Activated CD8-positive, alpha-beta T cell treated with anti-CD3 and anti-CD28 coated beads, Interleukin-2, amount 10 ng/mL, durations not matched to agents 7 days and 5 days (primary cell): ENCODE results near the gene ACO1. TPM values are rescaled to one million over a fixed set of nuclear protein-coding genes. Genes with fewer than 3 reads are reported as not detected.
A peak's percentile ranks its signal among the peaks of the same experiment; 100 is the strongest.

Experiments
- ATAC-seq: fragments of 150-1000 bp; cut with Tn5 transposase; one replicate; pipeline ENCODE4 v1.10.0; 2021; ENCODE audit warnings: moderate library complexity
- CTCF ChIA-PET: fragments of 350-600 bp; sonication (Branson Sonifier 250); formaldehyde crosslinking; loops from one replicate; lab custom pipeline; 2021; ENCODE audit warnings: antibody characterized with exemption; lab: Charles Lee
- POLR2A ChIA-PET: fragments of 350-600 bp; sonication (Branson Sonifier 250); formaldehyde crosslinking; loops from one replicate; lab custom pipeline; 2021; ENCODE audit warnings: antibody characterized with exemption; lab: Charles Lee
- DNase-seq: peaks from one replicate; pipeline ENCODE4 v3.0.0-alpha.2; 2020
- H3K27ac Mint-ChIP-seq: one replicate; pipeline ENCODE4 v1.8.0; 2021; ENCODE audit warnings: mild to moderate bottlenecking, mixed read lengths
- H3K27me3 Mint-ChIP-seq: one replicate; pipeline ENCODE4 v1.8.0; 2021; ENCODE audit warnings: low read depth, mixed read lengths
- H3K36me3 Mint-ChIP-seq: one replicate; pipeline ENCODE4 v1.8.0; 2021; ENCODE audit warnings: low read depth, mixed read lengths
- H3K4me1 Mint-ChIP-seq: one replicate; pipeline ENCODE4 v1.8.0; 2021; ENCODE audit warnings: low read depth, mixed read lengths
- H3K4me3 Mint-ChIP-seq: one replicate; pipeline ENCODE4 v1.8.0; 2021; ENCODE audit warnings: mild to moderate bottlenecking, mixed read lengths
- H3K9me3 Mint-ChIP-seq: one replicate; pipeline ENCODE4 v1.8.0; 2022; ENCODE audit warnings: mixed read lengths; ENCODE audit not compliant: insufficient read depth
- total RNA-seq, 2 experiments: library from RNA; stranded (reverse); gene quantifications; one replicate each; pipeline ENCODE4 v1.2.3, GENCODE V29; 2021

ACO1 gene
- total RNA-seq, 2 experiments from 2014 or later = 8.6 to 8.8 TPM

DNA sequence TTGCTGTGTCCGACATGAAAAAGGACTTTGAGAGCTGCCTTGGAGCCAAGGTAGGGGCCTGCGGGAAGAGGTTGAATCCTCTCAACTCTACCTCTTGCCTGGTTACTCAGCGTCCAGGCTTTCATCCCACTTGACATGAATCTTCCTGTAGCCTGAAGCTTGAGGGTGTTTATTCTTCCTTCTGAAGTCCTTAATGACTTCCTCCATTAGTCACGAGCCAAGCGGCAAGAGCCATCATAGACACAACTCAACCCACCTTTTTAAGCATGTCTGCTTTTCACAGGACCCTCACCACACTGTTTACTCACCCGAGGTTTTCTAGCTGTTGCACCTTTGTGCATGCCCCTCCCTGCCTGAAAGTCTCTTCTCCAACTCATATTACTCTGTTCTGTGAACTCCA lies 40.2 kb downstream of the ACO1 start:
- Mint-ChIP-seq H3K4me1 (peaks cover 10% of the 10 kb centered on the region), H3K27me3 (no peaks in the 10 kb centered on the region), H3K27ac (no peak overlapping the region), H3K9me3 (no peaks in the 10 kb centered on the region), H3K36me3 (peaks cover 4% of the 10 kb centered on the region), H3K4me3 (no peak overlapping the region)
- CTCF ChIA-PET = interaction anchor here (0.9 kb wide), 1 partner anchor 46 kb away, joined by 3 read pairs; no protein-coding TSS in a partner anchor
- POLR2A ChIA-PET = no interaction called here
- ATAC-seq (no peak), DNase-seq (no peak)

DNA sequence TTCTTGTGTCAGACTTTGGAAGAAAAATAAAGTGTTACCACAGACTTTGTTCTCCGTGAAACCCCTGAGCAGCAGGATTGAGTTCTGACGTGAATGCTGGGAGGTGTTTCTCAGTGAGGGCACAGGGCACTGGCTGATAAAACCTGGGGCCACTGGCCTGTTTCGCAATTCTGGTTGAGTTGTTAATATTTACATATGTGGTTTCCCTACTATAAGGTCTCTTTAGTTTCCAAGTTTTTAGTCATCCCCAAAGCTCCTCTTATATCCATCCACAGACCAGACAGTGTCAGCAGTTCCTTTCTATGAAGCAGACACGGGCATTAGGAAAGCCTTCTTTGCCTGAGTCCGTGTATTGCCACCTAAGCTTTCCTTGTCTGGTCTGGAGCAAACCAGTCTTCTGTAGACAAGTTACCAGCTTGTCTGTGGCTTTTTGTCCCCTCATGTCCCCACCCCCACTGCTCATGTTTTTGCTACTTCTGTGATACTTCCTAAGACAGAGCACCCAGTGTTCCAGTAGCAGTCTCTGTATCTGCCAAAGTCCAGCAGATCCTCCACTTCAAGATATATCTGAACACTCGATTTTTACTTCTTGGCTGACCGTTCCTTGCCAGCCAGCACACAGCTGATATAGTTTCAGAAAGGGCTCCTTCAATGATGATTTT lies 42.0 kb downstream of the ACO1 start:
- Mint-ChIP-seq H3K36me3 (peaks cover 4% of the 10 kb centered on the region), H3K27ac (peak overlapping the region; percentile 37), H3K4me1 (peaks cover 10% of the 10 kb centered on the region), H3K9me3 (no peaks in the 10 kb centered on the region), H3K4me3 (no peak overlapping the region), H3K27me3 (no peaks in the 10 kb centered on the region)
- no peak for DNase-seq
- ChIA-PET POLR2A (interaction anchor here (1.6 kb wide), 1 partner anchor 9 kb away, joined by 3 read pairs; no protein-coding TSS in a partner anchor), CTCF (interaction anchor here (1.0 to 4.1 kb wide), 6 partner anchors 20 to 153 kb away, joined by 3 to 38 read pairs (median 3); partner anchors contain the start of gene RIGI)
- no peak for ATAC-seq

DNA sequence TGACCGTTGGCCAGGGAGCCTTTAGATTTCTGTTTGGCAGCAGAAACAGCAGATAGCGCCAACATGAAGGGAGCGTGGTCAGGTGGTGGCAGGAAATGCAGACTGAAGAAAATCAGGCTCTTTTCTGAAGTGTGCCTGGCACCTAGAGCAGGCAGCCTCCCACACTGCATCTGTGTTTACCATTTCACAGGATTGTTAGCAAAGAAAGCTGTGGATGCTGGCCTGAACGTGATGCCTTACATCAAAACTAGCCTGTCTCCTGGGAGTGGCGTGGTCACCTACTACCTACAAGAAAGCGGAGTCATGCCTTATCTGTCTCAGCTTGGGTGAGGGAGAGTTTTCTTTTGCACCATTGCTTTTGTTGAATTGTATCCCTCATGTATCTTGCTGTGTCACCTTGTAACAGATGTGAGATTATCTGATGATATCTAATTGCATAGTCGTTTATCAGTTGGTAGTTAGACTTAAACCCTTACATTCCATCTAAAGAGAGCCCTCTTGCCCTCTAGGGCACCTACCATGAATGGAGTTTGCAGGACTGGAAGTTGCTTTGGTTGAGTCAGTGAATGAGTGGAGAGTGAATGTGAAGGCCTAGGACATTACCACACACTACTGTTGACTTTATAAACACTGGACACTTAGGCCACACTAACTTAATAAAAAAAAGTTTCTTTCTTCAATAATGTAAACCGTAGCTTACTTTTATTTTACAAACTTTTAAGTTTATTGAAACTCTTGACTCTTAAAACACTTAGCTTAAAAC lies 42.8 kb downstream of the ACO1 start:
- H3K9me3 Mint-ChIP-seq = no peaks in the 10 kb centered on the region
- ChIA-PET CTCF (interaction anchor here (1.2 to 4.1 kb wide), 5 partner anchors 19 to 152 kb away, joined by 3 to 38 read pairs (median 3); partner anchors contain the start of gene RIGI), POLR2A (interaction anchor here (1.6 kb wide), 1 partner anchor 8 kb away, joined by 3 read pairs; no protein-coding TSS in a partner anchor)
- no peaks in the 10 kb centered on the region for H3K27me3 Mint-ChIP-seq
- H3K4me3 Mint-ChIP-seq = no peak overlapping the region
- ATAC-seq = peak; percentile 49
- H3K36me3 Mint-ChIP-seq = peaks cover 4% of the 10 kb centered on the region
- peak overlapping the region; percentile 53 for H3K27ac Mint-ChIP-seq
- H3K4me1 Mint-ChIP-seq = peaks cover 10% of the 10 kb centered on the region
- peak; percentile 31 for DNase-seq

DNA sequence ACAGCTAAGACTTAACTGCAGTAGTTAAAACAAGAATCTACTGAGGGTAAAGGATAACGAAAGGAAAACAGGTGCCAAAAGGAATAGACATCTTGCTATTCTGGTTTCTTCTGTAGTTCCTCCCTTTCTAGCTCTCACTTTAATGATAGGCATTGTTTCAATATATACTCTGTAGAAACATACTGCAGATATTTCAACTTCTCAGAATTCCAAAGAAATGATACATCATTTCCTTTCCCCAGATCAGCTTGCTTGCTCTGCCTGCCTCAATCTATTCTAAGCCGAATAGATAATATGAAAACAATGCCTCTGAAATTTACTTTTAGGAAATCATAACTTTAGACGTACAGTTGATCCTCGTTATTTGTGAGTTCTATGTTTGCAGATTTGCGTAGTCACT lies 46.3 kb downstream of the ACO1 start:
- no peaks in the 10 kb centered on the region for H3K27me3 Mint-ChIP-seq
- no peaks in the 10 kb centered on the region for H3K9me3 Mint-ChIP-seq
- no peak for DNase-seq
- H3K27ac Mint-ChIP-seq = no peak overlapping the region
- ChIA-PET POLR2A (no interaction called here), CTCF (interaction anchor here (1.0 to 1.4 kb wide), 2 partner anchors 52 to 149 kb away, joined by 5 to 8 read pairs; no protein-coding TSS in a partner anchor)
- no peak for ATAC-seq
- peaks cover 9% of the 10 kb centered on the region for H3K36me3 Mint-ChIP-seq
- H3K4me1 Mint-ChIP-seq = peaks cover 10% of the 10 kb centered on the region
- H3K4me3 Mint-ChIP-seq = no peak overlapping the region

DNA sequence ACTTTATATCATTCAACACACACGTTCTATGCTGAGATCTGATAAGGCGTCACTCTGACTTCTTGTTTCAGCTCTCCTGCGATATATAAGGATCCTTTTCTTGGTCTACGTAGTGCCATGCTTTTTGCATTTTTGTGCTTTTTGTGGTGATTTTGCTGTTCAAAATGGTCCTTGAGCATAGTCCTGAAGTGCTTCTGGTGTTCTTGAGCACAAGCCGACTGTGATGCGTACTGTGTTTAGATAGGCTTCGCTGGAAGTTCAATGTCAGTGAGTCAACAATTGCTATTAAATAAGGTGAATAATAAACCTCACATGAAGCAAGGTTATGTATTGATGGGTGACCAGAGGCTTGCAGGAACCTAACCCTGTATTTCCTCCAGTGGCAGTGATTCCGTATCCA lies 46.8 kb downstream of the ACO1 start:
- Mint-ChIP-seq H3K4me3 (no peak overlapping the region), H3K4me1 (peaks cover 10% of the 10 kb centered on the region), H3K36me3 (peaks cover 14% of the 10 kb centered on the region), H3K27ac (no peak overlapping the region), H3K9me3 (no peaks in the 10 kb centered on the region), H3K27me3 (no peaks in the 10 kb centered on the region)
- no peak for DNase-seq
- ChIA-PET CTCF (interaction anchor here (1.0 to 6.3 kb wide), 3 partner anchors 52 to 149 kb away, joined by 5 to 68 read pairs (median 8); no protein-coding TSS in a partner anchor), POLR2A (no interaction called here)
- no peak for ATAC-seq

DNA sequence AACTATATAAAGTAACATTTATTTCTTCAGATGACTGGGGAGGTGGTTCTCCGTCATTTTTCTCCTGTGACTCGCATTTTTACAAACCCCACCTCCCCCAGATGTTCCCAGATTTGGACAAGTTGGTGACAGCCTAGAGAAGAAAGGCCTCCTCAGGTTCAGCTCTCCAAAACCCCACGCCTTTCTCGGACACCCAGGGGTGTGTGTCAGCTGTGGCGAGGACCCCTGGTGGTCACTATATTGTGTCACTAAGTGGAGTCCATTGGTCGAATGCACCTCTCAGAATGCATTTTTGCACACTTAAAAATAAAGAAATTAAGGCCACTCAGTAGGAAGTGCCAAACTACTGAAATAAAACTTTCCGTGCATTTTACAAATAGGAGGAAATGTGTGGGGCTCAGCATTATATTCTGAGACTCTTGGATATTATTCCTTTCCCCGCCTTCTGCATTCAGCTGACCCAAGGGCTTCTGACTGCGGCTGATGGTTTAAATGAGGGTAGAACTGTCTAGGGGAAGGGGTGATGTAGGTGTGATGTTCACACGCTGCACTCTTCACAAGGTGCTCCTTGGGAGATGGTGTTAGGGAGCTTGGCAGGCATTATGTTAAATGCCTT lies 47.6 kb downstream of the ACO1 start:
- Mint-ChIP-seq H3K36me3 (peaks cover 19% of the 10 kb centered on the region), H3K9me3 (no peaks in the 10 kb centered on the region), H3K4me1 (peaks cover 4% of the 10 kb centered on the region), H3K27me3 (no peaks in the 10 kb centered on the region), H3K4me3 (no peak overlapping the region), H3K27ac (no peak overlapping the region)
- DNase-seq (peak; percentile 40), ATAC-seq (no peak)
- ChIA-PET CTCF (interaction anchor here (1.2 to 6.3 kb wide), 7 partner anchors 11 to 94 kb away, joined by 3 to 68 read pairs (median 4); partner anchors contain the start of genes ACO1 and RIGI), POLR2A (no interaction called here)

DNA sequence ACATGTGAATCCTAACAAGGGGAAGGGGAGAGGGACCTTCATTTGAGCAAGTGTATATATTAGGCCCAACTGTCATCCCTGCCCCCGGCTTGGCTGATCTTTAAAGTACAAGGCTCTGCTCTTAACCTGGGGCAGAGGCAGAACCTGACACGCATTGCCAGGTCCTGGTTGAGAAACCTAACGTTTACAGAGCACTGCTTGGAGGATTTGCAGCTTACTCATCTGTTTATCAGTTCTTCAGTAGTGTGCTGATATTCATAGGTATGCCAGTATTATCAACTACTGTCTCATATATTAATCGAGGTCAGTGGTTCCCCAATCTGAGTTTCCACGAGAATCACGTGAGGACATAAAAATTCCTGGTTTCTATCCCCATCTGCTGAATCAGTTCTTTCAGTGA lies 50.4 kb downstream of the ACO1 start:
- H3K4me1 Mint-ChIP-seq = no peaks in the 10 kb centered on the region
- H3K27me3 Mint-ChIP-seq = no peaks in the 10 kb centered on the region
- DNase-seq (no peak), ATAC-seq (no peak)
- no peak overlapping the region for H3K27ac Mint-ChIP-seq
- ChIA-PET POLR2A (interaction anchor here (0.8 kb wide), 1 partner anchor 8 kb away, joined by 3 read pairs; no protein-coding TSS in a partner anchor), CTCF (interaction anchor here (2.2 to 6.3 kb wide), 2 partner anchors 56 to 145 kb away, joined by 9 to 68 read pairs; no protein-coding TSS in a partner anchor)
- no peaks in the 10 kb centered on the region for H3K9me3 Mint-ChIP-seq
- H3K36me3 Mint-ChIP-seq = peaks cover 24% of the 10 kb centered on the region
- H3K4me3 Mint-ChIP-seq = no peak overlapping the region

DNA sequence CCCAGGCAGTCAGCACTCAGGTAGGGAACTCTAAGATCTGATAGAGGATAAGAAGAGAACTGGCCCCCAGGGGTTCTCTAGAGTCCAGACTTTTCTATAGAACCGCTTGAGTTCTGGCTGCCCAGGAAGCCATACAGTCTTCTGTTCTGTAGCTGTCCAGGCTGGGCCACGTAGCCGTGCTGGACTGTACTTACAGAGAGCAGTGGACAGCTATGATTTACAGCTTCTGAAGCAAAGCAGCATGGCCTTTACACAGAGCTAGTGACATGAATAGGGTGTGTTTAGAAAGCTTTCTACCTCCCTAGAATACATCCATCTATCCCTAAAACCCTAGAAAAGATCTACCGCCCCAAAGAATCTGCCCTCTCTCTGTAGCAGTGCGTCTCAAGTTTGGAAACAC lies 57.2 kb downstream of the ACO1 start:
- no peak for DNase-seq
- Mint-ChIP-seq H3K27me3 (no peaks in the 10 kb centered on the region), H3K36me3 (peaks cover 52% of the 10 kb centered on the region), H3K4me3 (no peak overlapping the region), H3K9me3 (no peaks in the 10 kb centered on the region), H3K4me1 (no peaks in the 10 kb centered on the region), H3K27ac (no peak overlapping the region)
- ChIA-PET POLR2A (no interaction called here), CTCF (interaction anchor here (1.0 kb wide), 1 partner anchor 138 kb away, joined by 4 read pairs; no protein-coding TSS in a partner anchor)
- no peak for ATAC-seq

DNA sequence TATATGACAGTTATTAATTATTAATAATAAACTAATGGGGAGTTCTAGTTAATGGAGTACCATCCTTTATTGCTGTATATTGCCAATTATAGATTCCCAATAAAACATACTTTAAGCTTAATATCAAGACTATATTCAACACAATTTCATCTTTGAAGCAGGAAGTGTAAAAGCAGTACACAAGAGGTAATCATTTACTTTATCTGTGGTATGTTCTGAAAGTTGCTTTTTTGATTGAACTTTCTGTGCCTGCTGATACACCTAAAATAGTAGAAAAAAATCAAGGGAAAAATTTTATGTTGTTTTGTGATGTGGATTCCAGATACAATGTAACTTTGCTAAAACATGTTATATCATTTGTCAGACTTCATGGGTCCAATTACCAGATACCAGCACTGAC lies 58.0 kb downstream of the ACO1 start:
- Mint-ChIP-seq H3K9me3 (no peaks in the 10 kb centered on the region), H3K27me3 (no peaks in the 10 kb centered on the region), H3K27ac (no peak overlapping the region), H3K36me3 (peaks cover 56% of the 10 kb centered on the region), H3K4me3 (no peak overlapping the region), H3K4me1 (no peaks in the 10 kb centered on the region)
- ChIA-PET POLR2A (no interaction called here), CTCF (interaction anchor here (1.0 to 1.1 kb wide), 2 partner anchors 10 to 63 kb away, joined by 3 to 4 read pairs; no protein-coding TSS in a partner anchor)
- ATAC-seq (no peak), DNase-seq (no peak)

DNA sequence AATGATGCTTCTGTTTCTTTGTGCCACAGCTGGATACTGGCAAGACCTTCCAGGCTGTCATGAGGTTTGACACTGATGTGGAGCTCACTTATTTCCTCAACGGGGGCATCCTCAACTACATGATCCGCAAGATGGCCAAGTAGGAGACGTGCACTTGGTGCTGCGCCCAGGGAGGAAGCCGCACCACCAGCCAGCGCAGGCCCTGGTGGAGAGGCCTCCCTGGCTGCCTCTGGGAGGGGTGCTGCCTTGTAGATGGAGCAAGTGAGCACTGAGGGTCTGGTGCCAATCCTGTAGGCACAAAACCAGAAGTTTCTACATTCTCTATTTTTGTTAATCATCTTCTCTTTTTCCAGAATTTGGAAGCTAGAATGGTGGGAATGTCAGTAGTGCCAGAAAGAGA lies 65.5 kb downstream of the ACO1 start:
- Mint-ChIP-seq H3K9me3 (no peaks in the 10 kb centered on the region), H3K27ac (no peak overlapping the region), H3K4me1 (no peaks in the 10 kb centered on the region), H3K4me3 (no peak overlapping the region), H3K27me3 (no peaks in the 10 kb centered on the region), H3K36me3 (peaks cover 63% of the 10 kb centered on the region)
- DNase-seq = no peak
- ATAC-seq = no peak
- ChIA-PET POLR2A (no interaction called here), CTCF (no interaction called here)

DNA sequence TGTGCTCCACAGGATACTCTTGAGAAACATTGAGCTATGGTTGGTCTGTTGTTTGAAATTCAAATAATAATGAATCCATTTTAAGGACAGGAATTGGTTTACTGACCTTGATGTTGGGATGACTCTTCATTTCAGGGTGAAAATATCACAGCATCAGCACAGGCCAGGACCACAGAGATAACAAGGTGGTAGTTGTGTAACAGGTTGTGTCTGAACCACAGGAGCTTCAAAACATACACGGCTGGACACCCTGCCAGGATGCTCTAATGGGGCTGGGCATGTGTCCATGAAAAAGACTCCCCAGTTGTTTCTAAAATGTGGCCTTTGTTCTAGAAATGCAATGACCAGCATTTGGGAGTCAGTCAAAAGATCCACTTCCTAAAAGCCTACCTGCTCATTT lies 69.8 kb downstream of the ACO1 start:
- no peak overlapping the region for H3K27ac Mint-ChIP-seq
- H3K36me3 Mint-ChIP-seq = peaks cover 41% of the 10 kb centered on the region
- no peaks in the 10 kb centered on the region for H3K9me3 Mint-ChIP-seq
- H3K27me3 Mint-ChIP-seq = no peaks in the 10 kb centered on the region
- no peaks in the 10 kb centered on the region for H3K4me1 Mint-ChIP-seq
- no peak overlapping the region for H3K4me3 Mint-ChIP-seq
- POLR2A ChIA-PET = no interaction called here
- DNase-seq (no peak), ATAC-seq (no peak)
- CTCF ChIA-PET = no interaction called here
